Loucy (cell line): Measurements from ENCODE around the gene PDGFA.

Source experiments
- H2AFZ ChIP-seq: fragments of 200-600 bp; sonication (generic); 2 replicates; pipeline ENCODE4 v1.6.0; 2016; ENCODE audit warnings: antibody characterized with exemption, mild to moderate bottlenecking, low read length, moderate library complexity
- H3F3A ChIP-seq: fragments of 200-600 bp; 2 replicates; pipeline ENCODE4 v1.6.0; 2016; ENCODE audit warnings: antibody characterized with exemption, low read depth, mild to moderate bottlenecking
- H3K27me3 ChIP-seq: fragments of 200-600 bp; sonication (generic); 2 replicates; pipeline ENCODE4 v1.6.1; 2014; ENCODE audit warnings: low read length, mild to moderate bottlenecking; ENCODE audit not compliant: insufficient read depth, poor library complexity, severe bottlenecking
- H3K36me3 ChIP-seq: fragments of 200-600 bp; sonication (generic); 2 replicates; pipeline ENCODE4 v1.6.1; 2016; ENCODE audit warnings: low read length; ENCODE audit not compliant: insufficient read depth
- H3K4me1 ChIP-seq: fragments of 200-600 bp; sonication (generic); 2 replicates; pipeline ENCODE4 v1.5.1; 2014; ENCODE audit warnings: low read length, mild to moderate bottlenecking; ENCODE audit not compliant: insufficient read depth, poor library complexity, severe bottlenecking
- H3K4me2 ChIP-seq: fragments of 200-600 bp; sonication (generic); 2 replicates; pipeline ENCODE4 v1.6.0; 2014; ENCODE audit warnings: antibody characterized with exemption, low read length, low read depth, mild to moderate bottlenecking; ENCODE audit not compliant: poor library complexity, severe bottlenecking
- H3K4me3 ChIP-seq: fragments of 200-600 bp; sonication (generic); 2 replicates; pipeline ENCODE4 v1.5.1; 2014; ENCODE audit warnings: low read length, mild to moderate bottlenecking, mixed read lengths; ENCODE audit not compliant: poor library complexity, severe bottlenecking
- H3K79me2 ChIP-seq: fragments of 200-600 bp; sonication (generic); 2 replicates; pipeline ENCODE4 v1.6.1; 2014; ENCODE audit warnings: low read length; ENCODE audit not compliant: insufficient read depth
- H3K9ac ChIP-seq: fragments of 200-600 bp; sonication (generic); 2 replicates; pipeline ENCODE4 v1.6.0; 2014; ENCODE audit warnings: mild to moderate bottlenecking, low read depth, low read length, moderate library complexity; ENCODE audit not compliant: poor library complexity, severe bottlenecking
- H3K9me2 ChIP-seq: fragments of 200-600 bp; sonication (generic); replicated peaks from 2 replicates; pipeline ENCODE4 v1.6.1; 2016; ENCODE audit warnings: low read depth, low read length, mixed read lengths
- H3K9me3 ChIP-seq: fragments of 200-600 bp; sonication (generic); 2 replicates; pipeline ENCODE4 v1.6.1; 2014; ENCODE audit warnings: mild to moderate bottlenecking, antibody characterized with exemption, low read length, low read depth; ENCODE audit not compliant: insufficient read depth
- H4K20me1 ChIP-seq: fragments of 200-600 bp; sonication (generic); 2 replicates; pipeline ENCODE4 v1.6.0; 2014; ENCODE audit warnings: antibody characterized with exemption, low read length, mild to moderate bottlenecking; ENCODE audit not compliant: insufficient read depth, poor library complexity, severe bottlenecking
- CTCF ChIP-seq: fragments of 200-600 bp; sonication (generic); conservative IDR thresholded peaks from 2 replicates; pipeline ENCODE4 v1.5.1; 2014; ENCODE audit warnings: mild to moderate bottlenecking, antibody characterized with exemption, low read length
- EZH2phosphoT487 ChIP-seq: fragments of 200-600 bp; IDR thresholded peaks from 2 replicates; pipeline ENCODE4 v1.6.1; 2018; ENCODE audit warnings: antibody characterized with exemption, mild to moderate bottlenecking, moderate library complexity, borderline replicate concordance

PDGFA gene

GRCh38 chr7:449324-450019 lies 70.2 kb downstream of the PDGFA start:
- Histone ChIP-seq H3K9me2 (no peaks in the 10 kb centered on the region), H2AFZ (peak overlapping the region; percentile 27; the same call in 1 of the 2 replicates)
- TF ChIP-seq EZH2phosphoT487 (no peak), CTCF (no peak)

GRCh38 chr7:447523-447922 lies 72.1 kb downstream of the PDGFA start:
- Histone ChIP-seq H3K4me1 (peaks cover 5% of the 10 kb centered on the region), H3K4me2 (no peak overlapping the region), H3K27me3 (no peaks in the 10 kb centered on the region), H2AFZ (no peak overlapping the region), H3F3A (no peaks in the 10 kb centered on the region), H3K79me2 (no peaks in the 10 kb centered on the region), H3K4me3 (no peak overlapping the region), H3K9me3 (peaks cover 10% of the 10 kb centered on the region; the same call in 1 of the 2 replicates), H3K36me3 (no peaks in the 10 kb centered on the region), H3K9me2 (no peaks in the 10 kb centered on the region), H3K9ac (no peak overlapping the region), H4K20me1 (no peaks in the 10 kb centered on the region)
- TF ChIP-seq EZH2phosphoT487 = no peak
- TF ChIP-seq CTCF = no peak

More at GRCh38 chr7:449324-450019, 70.2 kb downstream of the PDGFA start:
- H3K4me3 ChIP-seq = no peak overlapping the region
- no peak overlapping the region for H3K9ac ChIP-seq
- H3K4me2 ChIP-seq = no peak overlapping the region
- H3K79me2 ChIP-seq = no peaks in the 10 kb centered on the region
- peaks cover 5% of the 10 kb centered on the region for H3K4me1 ChIP-seq
- H3K9me3 ChIP-seq = no peaks in the 10 kb centered on the region; the same call in 1 of the 2 replicates
- no peaks in the 10 kb centered on the region for H4K20me1 ChIP-seq
- no peaks in the 10 kb centered on the region for H3K27me3 ChIP-seq
- H3F3A ChIP-seq = no peaks in the 10 kb centered on the region
- no peaks in the 10 kb centered on the region for H3K36me3 ChIP-seq
